HFF-Myc (cell line): ENCODE measurements around the gene PPP2R3A.

Source experiments
- DNase-seq: peaks from one replicate; pipeline ENCODE4 v3.0.0-alpha.2; 2011; ENCODE audit warnings: low read depth; ENCODE audit errors: extremely low read depth
- H3K4me3 ChIP-seq: replicated peaks from 2 replicates; pipeline ENCODE4 v1.5.1; 2011; ENCODE audit warnings: low read depth, mild to moderate bottlenecking, control low read depth, low read length
- CTCF ChIP-seq: IDR thresholded peaks from 2 replicates; pipeline ENCODE4 v1.5.1; 2012; ENCODE audit warnings: mild to moderate bottlenecking, low read depth, low read length, control low read depth; ENCODE audit errors: missing control alignments

PPP2R3A gene

DNA sequence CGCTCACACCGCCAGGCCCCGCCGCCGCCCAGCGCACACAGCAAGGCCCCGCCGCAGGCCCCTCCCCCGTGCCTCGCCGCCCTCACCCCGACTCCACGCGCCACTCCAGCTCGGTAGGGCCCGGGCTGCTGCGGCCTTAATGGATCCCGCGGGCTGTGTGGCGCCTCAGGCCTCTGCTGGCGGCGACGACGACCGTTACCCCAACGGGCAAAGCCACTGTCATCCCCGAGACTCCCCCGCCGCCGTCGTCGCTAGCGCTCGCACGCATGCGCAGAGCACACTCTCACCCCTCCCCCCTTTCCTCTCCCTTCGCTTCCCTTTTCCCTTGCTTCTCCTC lies 230.5 kb downstream of the PPP2R3A start, which contains the start of gene MSL2:
Gene MSL2 (minus strand): TSS at position 272 of the 337 bp plus-strand sequence. CDS start 1,222 bp downstream, outside the sequence.
- DNase-seq: no peak
- no peak for TF ChIP-seq CTCF
- H3K4me3 ChIP-seq: peak within 1 kb of the TSS; percentile 88

GRCh38 chr3:136196401-136197158 lies 231.1 kb downstream of the PPP2R3A start:
- peak; percentile 99 for DNase-seq
- no peak for TF ChIP-seq CTCF
- peak overlapping the region; percentile 88 for H3K4me3 ChIP-seq

DNA sequence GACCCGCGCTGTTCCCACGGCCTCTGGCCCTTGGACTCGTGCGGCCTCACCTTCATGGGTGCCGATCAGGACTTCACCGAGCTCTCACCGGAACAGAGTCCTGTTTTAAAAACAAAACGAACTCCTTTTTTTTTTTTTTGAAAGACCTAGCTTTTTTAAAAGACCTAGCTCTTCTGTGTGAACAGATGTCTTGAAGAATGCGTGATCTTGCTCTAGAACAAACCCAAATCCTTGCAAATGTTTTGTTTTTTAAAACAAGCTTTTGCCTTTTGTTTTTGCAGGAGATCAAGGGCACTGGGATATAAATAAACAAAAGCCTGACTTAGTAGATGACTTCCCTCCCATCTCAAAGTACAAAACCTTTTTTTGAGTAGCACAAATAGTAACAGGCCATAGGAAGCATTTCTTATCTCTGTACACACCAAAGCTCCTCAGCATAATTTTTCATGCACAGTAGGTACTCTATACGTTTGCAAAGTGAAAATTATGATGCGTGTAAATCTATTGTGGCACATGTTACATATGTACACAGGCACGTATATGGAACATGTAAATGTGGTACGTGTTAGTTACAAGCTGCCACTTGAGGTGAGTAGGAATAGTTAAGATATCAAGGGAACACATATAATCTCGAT lies 231.7 kb downstream of the PPP2R3A start:
- no peak for TF ChIP-seq CTCF
- no peak for DNase-seq
- H3K4me3 ChIP-seq: peak overlapping the region; percentile 88
